ENCODE data around the gene ACRBP.
"Not testable (repeated sequence)": the region's sequence is repeated elsewhere in the genome, so short reads cannot be mapped to it uniquely, and the experiment has no call there.

ACRBP gene

GRCh38 chr12:6614513-6615172, 32.6 kb downstream of the ACRBP start:
- DNase-seq (ENCODE audit: low read depth in 2 of 2): no peak

- no peak for DNase-seq (ENCODE audit: low read depth in 2 of 2)
Observed at GRCh38 chr12:6613776-6614512, 33.3 kb downstream of the ACRBP start.

GRCh38 chr12:6613015-6613775, 34.0 kb downstream of the ACRBP start:
- no peak for DNase-seq (ENCODE audit: low read depth in 2 of 2)

GRCh38 chr12:6612652-6613014, 34.6 kb downstream of the ACRBP start:
- no peak for DNase-seq (ENCODE audit: low read depth in 2 of 2)

DNA sequence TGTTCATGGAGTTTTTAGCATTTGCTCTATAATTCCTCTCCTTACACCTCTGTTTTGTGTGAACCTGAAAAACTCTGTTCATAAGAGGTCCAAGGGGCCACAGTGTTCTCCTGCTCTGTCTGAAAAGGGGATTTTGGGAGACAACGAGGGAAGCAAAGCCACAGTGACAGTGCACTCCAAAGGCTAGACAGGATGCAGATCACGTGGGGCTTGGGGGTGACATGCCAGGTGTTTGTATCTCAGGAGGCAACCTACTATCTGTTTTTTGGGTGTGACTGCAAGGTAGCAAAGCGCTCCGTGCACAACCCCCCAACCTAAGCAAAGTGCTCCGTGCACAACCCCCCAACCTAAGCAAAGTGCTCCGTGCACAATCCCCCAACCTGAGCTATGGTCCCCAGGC, 35.0 kb downstream of the ACRBP start:
- no peak for DNase-seq (ENCODE audit: low read depth in 2 of 2)

DNA sequence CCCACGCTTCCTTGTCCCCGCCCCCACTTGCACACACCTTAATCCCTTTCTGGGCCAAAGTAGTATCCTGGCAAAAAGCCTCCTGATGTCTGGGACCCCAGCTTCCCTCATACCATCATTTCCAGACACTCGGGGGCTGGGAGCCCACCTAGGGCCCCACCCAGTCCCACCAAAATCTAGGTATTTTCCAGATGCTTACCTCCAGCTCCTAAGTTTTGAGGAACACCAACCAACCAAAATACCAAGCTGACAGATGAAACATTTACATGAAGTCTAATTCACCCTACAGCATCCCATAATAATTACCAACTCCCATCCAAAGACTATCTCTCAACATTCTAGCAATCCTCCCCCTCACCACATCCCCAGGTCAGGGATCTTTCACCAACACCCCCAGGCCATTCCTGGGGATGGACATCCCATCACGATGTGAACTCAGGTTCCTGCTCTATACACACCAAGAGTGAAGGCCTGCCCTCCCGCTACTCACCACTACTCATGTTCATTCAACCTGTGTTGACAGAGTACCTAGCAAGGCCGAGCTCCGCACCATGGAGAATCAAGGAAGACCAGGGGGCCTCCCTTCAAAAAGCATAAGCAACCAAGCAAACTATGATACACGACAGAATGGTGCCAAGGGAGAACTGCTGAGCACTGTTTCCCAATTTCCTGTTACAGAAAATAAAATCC, 38.5 kb downstream of the ACRBP start:
- DNase-seq (ENCODE audit: low read depth in 2 of 2): peak in 1 of 2 donors; percentile 39

GRCh38 chr12:6607751-6608591, 39.3 kb downstream of the ACRBP start:
- DNase-seq (ENCODE audit: low read depth in 2 of 2): peak in 1 of 2 donors; percentile 35

DNA sequence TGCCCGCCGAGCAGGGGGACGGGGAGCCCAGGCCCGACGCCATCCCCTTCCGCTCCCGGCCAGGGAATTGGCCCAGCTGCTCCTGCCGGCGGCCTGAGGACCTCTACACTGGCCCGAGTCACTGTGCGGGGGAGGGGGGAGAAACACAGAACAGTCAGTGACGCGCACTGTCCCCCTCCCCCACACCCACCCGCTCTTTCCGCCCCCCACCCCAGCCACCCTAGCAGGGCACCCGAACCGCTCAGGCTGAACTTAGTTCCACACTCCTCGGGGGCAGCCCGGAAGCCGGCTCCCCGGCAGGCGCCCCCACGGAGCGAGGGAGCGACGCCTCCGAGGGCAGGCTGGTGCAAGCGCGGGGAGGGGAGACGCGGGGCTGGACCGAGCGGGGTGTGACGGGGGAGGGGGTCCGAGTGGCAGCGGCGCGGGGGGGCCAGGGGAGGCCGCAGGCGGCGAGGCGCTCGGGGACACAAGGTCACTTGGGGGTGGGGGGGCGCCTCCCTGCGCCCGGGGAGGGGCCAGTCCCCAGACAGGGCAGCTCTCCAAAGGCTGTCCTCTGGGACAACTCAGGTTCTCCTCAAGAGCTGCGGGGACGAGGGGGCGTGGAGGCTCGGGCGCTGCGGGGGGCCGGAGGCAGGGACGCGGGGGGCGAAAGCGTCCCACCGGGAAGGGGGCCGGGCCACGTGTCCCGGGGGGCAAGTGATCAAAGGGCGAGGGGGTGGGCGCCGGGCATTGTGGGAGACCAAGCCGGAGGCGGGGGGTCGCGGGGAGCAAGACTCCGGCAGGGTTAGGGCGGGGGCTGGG, 40.7 kb downstream of the ACRBP start:
- peak; percentile 62 to 65 for DNase-seq (ENCODE audit: low read depth in 2 of 2)

DNA sequence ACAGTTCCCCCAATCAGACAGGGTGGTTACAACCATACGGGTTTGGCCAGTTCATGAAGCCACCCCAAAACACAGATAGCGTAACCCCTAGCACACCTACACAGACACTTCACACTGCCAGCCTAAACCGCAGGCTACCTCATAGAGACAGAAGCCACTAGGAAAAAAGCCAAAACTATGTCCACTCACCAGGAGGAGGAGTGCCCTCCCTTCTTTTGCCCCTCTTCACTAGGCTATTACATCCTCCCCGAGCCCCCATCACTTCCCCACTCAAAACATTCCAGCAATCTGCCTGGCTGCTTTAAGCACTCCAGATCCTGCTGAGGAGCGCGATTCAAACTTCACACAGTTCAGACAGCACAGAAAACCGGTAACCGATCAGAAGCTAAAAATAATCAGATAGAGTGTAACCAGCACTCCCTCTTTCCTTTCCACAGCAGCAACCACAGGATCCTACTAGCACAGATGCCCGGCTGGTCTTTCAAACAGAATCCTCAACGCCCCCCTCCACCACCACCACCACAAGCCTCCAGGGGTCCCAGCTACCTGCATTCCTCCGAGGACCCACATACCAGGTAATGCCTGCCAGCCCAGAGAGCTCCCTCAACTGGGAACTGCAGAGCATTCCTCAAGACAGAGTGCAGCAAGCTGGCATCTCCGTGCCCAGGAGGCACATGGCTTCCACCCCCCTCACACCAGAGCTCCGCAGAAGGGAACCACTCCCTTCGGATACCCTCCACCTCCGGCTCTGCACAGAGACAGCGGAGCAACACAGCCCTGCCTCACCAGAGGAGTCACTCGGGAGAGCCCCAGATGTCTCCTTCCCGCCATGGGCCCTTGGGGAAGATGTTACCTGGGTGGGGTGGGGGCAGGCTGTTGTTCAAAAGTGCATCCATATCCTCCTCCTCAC, 41.6 kb downstream of the ACRBP start:
- peak in 1 of 2 donors; percentile 37 for DNase-seq (ENCODE audit: low read depth in 2 of 2)

GRCh38 chr12:6604259-6605029, 42.8 kb downstream of the ACRBP start:
- no peak for DNase-seq (ENCODE audit: low read depth in 2 of 2)

GRCh38 chr12:6603095-6603567, 44.1 kb downstream of the ACRBP start:
- DNase-seq (ENCODE audit: low read depth in 2 of 2): no peak

DNA sequence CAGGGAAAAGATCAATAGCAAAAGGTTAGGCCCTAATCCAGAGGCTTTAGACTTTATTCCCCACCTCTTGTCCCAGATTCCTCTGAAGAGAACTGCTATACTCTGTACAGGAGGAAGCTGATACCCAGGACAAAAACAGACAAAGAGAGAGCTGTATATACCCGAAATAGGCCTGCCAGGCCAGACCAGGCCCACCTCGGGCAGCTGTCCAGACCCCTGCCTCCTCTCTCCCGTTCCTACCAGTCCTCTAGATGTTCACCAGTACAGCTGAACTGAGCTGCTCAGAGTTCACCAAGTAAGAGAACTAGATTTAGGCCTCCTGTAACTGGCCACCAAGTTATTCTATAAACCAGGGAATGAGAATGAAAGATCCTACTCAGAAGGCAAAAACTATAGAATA, 44.7 kb downstream of the ACRBP start:
- no peak for DNase-seq (ENCODE audit: low read depth in 2 of 2)

DNA sequence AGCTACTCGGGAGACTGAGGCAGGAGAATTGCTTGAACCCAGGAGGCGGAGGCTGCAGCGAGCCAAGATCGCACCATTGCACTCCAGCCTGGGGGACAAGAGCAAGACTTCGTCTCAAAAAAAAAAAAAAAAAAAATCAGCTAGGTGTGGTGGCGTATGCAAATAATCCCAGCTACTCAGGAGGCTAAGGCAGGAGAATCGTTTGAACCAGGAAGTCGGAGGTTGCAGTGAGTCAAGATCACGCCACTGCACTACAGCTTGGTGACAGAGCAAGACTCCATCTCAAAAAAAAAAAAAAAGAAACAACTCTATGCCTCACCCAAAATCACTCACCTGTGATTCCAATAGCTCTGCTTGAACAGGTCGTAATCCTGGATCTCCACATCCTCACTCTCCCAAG, 51.6 kb downstream of the ACRBP start:
- not testable (repeated sequence) for DNase-seq (ENCODE audit: low read depth in 2 of 2)

- DNase-seq (ENCODE audit: low read depth in 2 of 2): no peak
Observed at GRCh38 chr12:6592087-6592486, 55.1 kb downstream of the ACRBP start.

All from stimulated activated CD4-positive, alpha-beta T cell treated with anti-CD3 and anti-CD28 coated beads, Interleukin-1b, Interleukin-23, amount 100 ng/mL, for 4 hours (primary cell).